ENCODE results near the gene EDN2.
A peak's percentile ranks its signal among the peaks of the same experiment; 100 is the strongest.

EDN2 gene

DNA sequence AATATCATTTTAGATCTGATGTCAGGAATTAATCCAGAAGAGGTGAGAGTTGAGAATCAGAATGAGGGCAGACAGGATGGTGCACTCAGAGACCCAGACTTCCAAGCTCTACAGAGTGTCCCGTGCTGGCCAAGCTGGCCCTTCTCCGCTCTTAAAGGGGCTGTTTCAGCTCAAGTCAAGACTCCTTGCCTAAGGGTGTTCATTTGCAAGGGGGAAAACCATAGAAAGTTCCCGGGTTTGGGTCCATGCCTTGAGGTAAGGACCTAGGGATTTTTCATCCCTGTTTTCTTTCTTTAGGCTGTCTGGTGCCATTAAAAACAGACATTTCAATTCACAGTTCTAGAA lies 47.5 kb downstream of the EDN2 start:
- TF ChIP-seq, protein P1, sequence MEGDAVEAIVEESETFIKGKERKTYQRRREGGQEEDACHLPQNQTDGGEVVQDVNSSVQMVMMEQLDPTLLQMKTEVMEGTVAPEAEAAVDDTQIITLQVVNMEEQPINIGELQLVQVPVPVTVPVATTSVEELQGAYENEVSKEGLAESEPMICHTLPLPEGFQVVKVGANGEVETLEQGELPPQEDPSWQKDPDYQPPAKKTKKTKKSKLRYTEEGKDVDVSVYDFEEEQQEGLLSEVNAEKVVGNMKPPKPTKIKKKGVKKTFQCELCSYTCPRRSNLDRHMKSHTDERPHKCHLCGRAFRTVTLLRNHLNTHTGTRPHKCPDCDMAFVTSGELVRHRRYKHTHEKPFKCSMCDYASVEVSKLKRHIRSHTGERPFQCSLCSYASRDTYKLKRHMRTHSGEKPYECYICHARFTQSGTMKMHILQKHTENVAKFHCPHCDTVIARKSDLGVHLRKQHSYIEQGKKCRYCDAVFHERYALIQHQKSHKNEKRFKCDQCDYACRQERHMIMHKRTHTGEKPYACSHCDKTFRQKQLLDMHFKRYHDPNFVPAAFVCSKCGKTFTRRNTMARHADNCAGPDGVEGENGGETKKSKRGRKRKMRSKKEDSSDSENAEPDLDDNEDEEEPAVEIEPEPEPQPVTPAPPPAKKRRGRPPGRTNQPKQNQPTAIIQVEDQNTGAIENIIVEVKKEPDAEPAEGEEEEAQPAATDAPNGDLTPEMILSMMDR (IDR thresholded peaks at IDR 0.05; ENCODE audit: low read depth, low read length, missing control alignments), result no peak
- no peak overlapping the region for H3K4me3 ChIP-seq (ENCODE audit: low read depth, low read length)
- in situ Hi-C loops (cut with HindIII; ENCODE audit: low sequenced_read_pairs), result no loop called here
- no peak for DNase-seq (ENCODE audit: low read depth)

DNA sequence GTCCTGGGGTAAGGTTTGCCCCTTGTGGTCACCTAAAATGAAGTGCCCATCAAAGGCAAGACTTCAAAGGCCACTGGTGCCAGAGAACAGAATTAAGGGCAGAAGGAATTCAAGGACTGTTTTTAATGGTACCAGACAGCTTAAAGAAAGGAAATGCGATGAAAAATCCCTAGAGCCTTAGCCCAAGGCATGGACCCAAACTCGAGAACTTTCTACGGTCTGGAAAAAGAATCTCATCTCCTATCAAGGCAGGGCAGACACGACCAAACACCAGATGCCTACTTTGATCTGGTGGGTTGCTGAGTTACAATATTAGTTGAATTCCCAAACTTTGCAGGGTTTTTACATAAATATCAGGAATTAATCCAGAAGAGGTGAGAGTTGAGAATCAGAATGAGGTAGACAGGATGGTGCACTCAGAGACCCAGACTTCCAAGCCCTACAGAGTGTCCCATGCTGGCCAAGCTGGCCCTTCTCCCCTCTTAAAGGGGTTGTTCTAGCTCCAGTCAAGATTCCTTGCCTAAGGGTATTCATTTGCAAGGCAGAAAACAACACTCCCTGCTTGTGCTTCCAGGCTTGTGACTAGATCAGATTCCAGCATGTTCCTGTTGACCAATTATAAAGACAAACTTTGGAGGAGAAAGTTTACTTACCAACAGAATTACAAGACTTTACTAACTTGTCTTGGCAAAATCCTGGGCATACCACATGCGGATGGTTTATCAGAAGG lies 48.0 kb downstream of the EDN2 start:
- DNase-seq (ENCODE audit: low read depth), result no peak
- TF ChIP-seq, protein P1 (IDR thresholded peaks at IDR 0.05; ENCODE audit: low read depth, low read length, missing control alignments), result no peak
- no peak overlapping the region for H3K4me3 ChIP-seq (ENCODE audit: low read depth, low read length)
- in situ Hi-C loops (cut with HindIII; ENCODE audit: low sequenced_read_pairs), result no loop called here

DNA sequence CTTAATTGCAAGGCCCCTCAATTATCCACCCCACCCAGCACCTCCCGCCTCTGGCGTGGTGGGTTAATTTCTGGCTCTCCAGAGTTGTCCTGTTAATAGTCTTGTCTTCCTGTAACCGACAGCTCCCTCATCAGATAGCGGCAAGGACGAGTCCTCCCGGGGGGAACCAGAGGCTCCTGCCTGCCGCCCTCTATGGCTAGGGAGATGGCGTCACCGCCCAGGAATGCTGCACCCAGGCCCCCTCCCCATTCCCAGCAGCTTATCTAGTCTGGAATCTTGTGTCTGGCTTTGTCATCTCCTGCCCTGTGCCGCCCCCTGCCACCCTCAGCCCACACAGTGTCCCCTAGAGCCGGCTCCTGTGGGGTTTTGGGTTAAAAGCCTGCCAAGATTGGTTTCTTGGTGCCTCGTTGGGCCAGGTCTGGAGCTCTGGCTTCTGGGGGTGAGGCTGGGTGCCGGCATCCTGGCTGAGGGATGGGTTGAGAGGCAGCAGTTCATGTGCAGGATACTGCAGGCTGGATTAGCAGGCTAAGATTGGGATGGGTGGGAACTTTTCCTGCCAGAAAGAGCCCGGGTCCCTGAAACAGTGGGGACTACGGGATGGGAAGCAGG lies 48.8 kb downstream of the EDN2 start:
- TF ChIP-seq, protein P1 (IDR thresholded peaks at IDR 0.05; ENCODE audit: low read depth, low read length, missing control alignments), result no peak
- H3K4me3 ChIP-seq (ENCODE audit: low read depth, low read length), result no peak overlapping the region
- no peak for DNase-seq (ENCODE audit: low read depth)
- in situ Hi-C loops (cut with HindIII; ENCODE audit: low sequenced_read_pairs), result no loop called here

DNA sequence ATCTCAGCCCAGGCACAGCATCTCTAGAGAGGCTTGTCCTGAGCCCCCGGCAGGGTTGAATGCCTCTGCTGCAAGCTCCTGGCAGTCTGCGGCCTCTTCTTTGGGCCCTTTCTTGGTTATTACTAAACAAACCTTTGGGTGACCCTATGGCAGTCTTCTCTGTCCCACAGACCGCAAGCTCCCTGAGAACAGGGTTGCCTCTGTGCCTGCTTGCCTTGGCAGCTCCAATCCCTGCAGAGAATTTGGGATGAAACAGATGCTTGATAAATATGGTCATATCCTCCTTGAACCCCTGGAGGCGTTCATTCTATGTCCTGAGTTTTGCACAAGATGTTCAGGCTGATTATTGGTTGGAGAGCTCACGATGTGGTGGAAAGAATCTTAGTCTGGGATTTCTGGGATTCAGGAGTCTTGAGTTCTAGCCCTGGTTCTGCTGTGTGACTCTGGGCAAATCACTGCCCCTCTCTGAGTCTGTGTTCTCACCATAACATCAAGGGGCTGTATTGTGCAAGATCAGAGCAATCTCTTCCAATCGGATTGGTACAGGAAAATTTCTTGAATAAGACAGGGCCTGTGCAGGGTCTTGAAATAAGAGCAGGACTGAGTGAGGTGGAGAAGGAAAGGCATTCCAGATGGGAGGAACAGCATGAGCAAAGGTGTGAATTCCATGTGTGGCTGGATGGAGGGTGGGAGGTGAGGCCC lies 49.6 kb downstream of the EDN2 start:
- TF ChIP-seq, protein P1 (IDR thresholded peaks at IDR 0.05; ENCODE audit: low read depth, low read length, missing control alignments), result no peak
- H3K4me3 ChIP-seq (ENCODE audit: low read depth, low read length), result no peak overlapping the region
- in situ Hi-C loops (cut with HindIII; ENCODE audit: low sequenced_read_pairs), result no loop called here
- DNase-seq (ENCODE audit: low read depth), result peak; percentile 51

DNA sequence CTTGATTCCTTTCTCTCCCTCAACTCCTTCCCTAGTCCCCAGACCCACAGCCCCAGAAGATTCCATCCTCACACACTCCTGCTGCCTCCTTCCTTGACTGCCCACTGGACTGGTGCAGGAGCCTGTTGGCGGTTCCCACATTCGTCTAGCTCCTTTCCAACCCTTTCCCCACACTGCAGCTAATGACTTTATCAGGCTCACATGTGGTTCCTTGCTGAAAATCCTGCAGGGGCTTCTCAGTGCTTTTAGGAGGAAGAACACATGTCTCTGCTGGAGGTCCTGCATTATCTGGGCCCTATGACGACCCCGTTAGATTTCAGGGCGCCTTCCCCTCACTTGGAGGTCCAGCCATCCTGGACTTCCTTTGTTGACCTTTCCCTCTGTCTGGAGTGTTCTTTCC lies 50.2 kb downstream of the EDN2 start:
- in situ Hi-C loops (cut with HindIII; ENCODE audit: low sequenced_read_pairs), result no loop called here
- DNase-seq (ENCODE audit: low read depth), result no peak
- TF ChIP-seq, protein P1 (IDR thresholded peaks at IDR 0.05; ENCODE audit: low read depth, low read length, missing control alignments), result no peak
- no peak overlapping the region for H3K4me3 ChIP-seq (ENCODE audit: low read depth, low read length)

DNA sequence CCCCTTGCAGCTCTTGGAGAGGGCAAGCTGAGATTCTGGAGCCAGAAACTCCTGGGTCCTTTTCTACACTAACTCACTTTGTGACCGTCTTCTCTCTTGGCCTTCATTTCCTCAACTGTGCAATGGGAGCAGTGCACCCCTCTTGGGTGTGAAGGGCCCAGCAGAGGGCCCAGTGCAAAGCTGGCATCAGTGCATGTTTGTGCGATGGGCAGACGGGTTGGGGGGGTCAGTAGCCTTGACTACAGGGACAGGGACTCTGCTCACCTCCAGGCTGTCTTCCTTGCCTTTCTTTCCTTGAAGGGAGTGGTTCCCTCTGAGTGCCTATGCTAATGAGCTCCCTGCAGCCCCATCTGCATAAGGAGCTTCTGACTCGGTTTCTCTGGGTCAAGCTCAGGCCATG lies 51.0 kb downstream of the EDN2 start:
- DNase-seq (ENCODE audit: low read depth), result no peak
- TF ChIP-seq, protein P1 (IDR thresholded peaks at IDR 0.05; ENCODE audit: low read depth, low read length, missing control alignments), result no peak
- H3K4me3 ChIP-seq (ENCODE audit: low read depth, low read length), result peak overlapping the region; percentile 9
- in situ Hi-C loops (cut with HindIII; ENCODE audit: low sequenced_read_pairs), result no loop called here

Measured in astrocyte of the cerebellum (primary cell).